Epithelial cell of umbilical artery (primary cell): ENCODE results near the gene JCHAIN. TPM values are rescaled to one million over a fixed set of nuclear protein-coding genes. Genes with fewer than 3 reads are reported as not detected.

Experiments
- total RNA-seq: library from RNA; depleted of rRNA; stranded (reverse); fragments of >200 nt; gene quantifications from 2 replicates; pipeline ENCODE4 v1.2.3, GENCODE V29; 2014

The JCHAIN gene
- total RNA-seq, result not detected in 2 replicates

DNA sequence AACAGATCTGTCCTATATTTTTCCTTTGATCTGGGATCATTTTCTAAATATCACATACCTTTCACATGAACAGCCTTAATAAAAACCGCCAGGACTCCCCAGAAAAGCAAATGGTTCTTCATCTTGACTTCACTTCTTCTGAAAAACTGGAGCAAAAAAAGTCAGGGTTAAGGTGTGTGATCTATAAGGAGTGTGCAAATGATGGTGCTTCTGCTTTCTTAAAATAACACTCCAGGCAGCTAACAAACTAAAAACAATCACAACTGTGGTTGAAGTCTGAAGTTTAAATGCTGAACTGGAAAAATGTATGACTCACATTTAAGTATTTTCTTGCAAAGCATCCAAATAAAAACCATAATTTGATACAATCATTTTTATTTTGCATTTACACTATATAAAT is at the start of gene JCHAIN:
Gene JCHAIN, minus strand, starts transcription at position 140 of the 400 bp plus-strand sequence. Its CDS starts 18 bp downstream, at position 122.

DNA sequence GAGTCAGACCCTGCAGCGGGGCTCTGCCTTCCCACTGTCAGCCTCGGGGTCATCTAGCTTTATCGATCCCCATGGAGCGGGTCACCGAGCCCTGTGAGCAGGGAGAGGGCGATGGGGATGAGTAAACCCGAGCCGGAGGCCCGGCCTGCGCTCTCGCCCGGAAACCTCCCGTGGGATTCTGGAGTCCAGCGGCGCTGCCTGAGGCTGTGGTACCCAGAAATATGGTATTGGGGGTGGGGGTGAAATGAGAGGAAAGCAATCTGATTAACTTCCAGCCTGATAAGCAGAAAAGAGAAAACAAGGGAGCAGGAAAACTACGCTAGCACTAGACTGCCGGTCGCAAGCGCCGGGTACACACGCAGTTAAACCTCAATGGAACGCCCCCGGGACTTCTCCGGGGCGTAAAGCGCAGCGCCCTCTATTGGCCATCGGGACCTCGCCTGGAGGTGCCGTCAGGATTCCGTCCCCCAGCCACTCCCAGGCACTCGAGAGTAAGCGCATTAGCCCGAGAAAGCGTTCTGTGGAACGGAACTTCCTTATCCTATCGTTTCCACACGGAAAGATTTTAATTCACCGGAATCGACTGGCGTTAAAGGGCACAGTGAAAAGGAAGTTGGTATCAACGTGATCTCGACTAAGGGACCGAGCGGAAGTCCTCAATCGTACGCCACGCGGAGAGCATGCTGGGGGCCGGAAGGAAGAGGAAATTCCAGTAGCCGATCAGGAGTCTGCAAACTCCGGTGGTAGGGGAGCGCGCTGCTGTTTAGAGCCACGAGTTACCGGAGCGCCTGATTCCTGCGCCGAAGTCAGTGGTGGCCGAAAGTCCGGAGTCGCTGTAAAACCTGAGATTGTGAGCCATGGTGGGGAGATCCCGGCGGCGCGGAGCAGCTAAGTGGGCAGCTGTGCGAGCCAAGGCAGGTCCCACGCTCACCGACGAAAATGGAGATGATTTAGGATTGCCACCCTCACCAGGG is 21.8 kb upstream of the JCHAIN start, which contains the start of gene UTP3:
Gene UTP3, plus strand, starts transcription at position 712 of the 974 bp plus-strand sequence. Its CDS starts 146 bp downstream, at position 858.

DNA sequence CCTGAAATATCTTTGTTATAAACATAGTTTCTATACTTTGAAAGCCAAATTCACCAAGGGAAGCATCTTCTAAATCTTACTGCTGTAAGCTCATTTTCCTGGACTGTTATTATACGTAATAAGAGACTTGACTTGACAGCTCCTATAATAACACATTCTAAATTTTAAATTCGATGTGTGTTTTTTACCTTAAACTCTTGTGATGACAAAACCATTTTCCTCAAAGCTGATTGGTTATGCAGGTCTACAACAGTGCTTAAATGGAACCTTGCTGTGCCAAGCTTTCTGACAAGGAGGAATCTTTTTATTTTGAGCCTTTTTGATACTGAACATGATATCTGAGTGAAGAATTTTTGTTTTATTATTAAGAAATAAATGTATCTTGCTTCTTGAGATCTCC is 37.9 kb downstream of the JCHAIN start, which contains the start of gene ENAM:
Gene ENAM, plus strand, starts transcription at position 301 of the 400 bp plus-strand sequence. CDS start 757 bp downstream, outside the sequence.

Other genes with a start within 250 kb of the JCHAIN start
- gene MUC7, start 194.3 kb downstream of the JCHAIN start, total RNA-seq, result not detected in 2 replicates
- gene AMTN, start 147.9 kb downstream of the JCHAIN start, total RNA-seq, result not detected in 2 replicates
- not detected in 2 replicates for gene AMBN, start 74.3 kb downstream of the JCHAIN start, total RNA-seq
- under 0.01 TPM in 1 of 2 replicates, not detected in the other for gene ENAM, start 37.8 kb downstream of the JCHAIN start, total RNA-seq
- gene UTP3, start 22.0 kb upstream of the JCHAIN start, total RNA-seq, result 21.9 and 27.0 TPM in 2 replicates
- gene RUFY3, start 55.5 kb upstream of the JCHAIN start, total RNA-seq, result 27.9 and 44.4 TPM in 2 replicates
- gene GRSF1, start 173.4 kb upstream of the JCHAIN start, total RNA-seq, result 92.6 and 95.9 TPM in 2 replicates
- gene MOB1B, start 235.9 kb upstream of the JCHAIN start, total RNA-seq, result 10.4 and 11.9 TPM in 2 replicates